GM10266 (cell line): ENCODE results near the gene BLTP2.
"Not testable (repeated sequence)": the region's sequence is repeated elsewhere in the genome, so short reads cannot be mapped to it uniquely, and the experiment has no call there.

Experiments used
- DNase-seq: peaks from one replicate; pipeline ENCODE4 v3.0.0; 2012; ENCODE audit errors: extremely low spot score
- CTCF ChIP-seq: IDR thresholded peaks from 2 replicates; pipeline ENCODE4 v1.5.1; 2012; ENCODE audit warnings: mild to moderate bottlenecking, low read depth; ENCODE audit not compliant: control insufficient read depth, insufficient read depth; ENCODE audit errors: missing control alignments

BLTP2 gene

GRCh38 chr17:28662527-28662829 is 17.5 kb upstream of the BLTP2 start:
- no peak for DNase-seq
- TF ChIP-seq CTCF: no peak

- TF ChIP-seq CTCF: no peak
- DNase-seq: peak; percentile 94
Observed at GRCh38 chr17:28661635-28662526, 16.9 kb upstream of the BLTP2 start, which contains the start of the genes SDF2 and SUPT6H. SDF2 (minus strand) TSS chr17:28661906; CDS start chr17:28661876, 30 bp downstream. SUPT6H (plus strand) TSS chr17:28662205; CDS start chr17:28673402, 11,197 bp downstream.

- DNase-seq: not testable (repeated sequence)
Observed at GRCh38 chr17:28659497-28659881, 14.5 kb upstream of the BLTP2 start.

GRCh38 chr17:28658766-28659496 is 14.0 kb upstream of the BLTP2 start:
- not testable (repeated sequence) for DNase-seq

GRCh38 chr17:28658342-28658741 is 13.4 kb upstream of the BLTP2 start:
- DNase-seq: not testable (repeated sequence)

GRCh38 chr17:28657756-28658155 is 12.8 kb upstream of the BLTP2 start:
- no peak for DNase-seq
- no peak for TF ChIP-seq CTCF

GRCh38 chr17:28655160-28655559 is 10.2 kb upstream of the BLTP2 start:
- DNase-seq: no peak
- no peak for TF ChIP-seq CTCF

- no peak for DNase-seq
- no peak for TF ChIP-seq CTCF
Observed at GRCh38 chr17:28648698-28649097, 3.7 kb upstream of the BLTP2 start.
